DMS114 treated with DMSO at 0.1 percent for 48 hours (cell line): ENCODE results near the gene SKI.

Experiments
- DNase-seq: peaks from one replicate; lab custom pipeline; 2025; ENCODE audit not compliant: unreplicated experiment; lab: John Stamatoyannopoulos, UW

SKI gene

DNA sequence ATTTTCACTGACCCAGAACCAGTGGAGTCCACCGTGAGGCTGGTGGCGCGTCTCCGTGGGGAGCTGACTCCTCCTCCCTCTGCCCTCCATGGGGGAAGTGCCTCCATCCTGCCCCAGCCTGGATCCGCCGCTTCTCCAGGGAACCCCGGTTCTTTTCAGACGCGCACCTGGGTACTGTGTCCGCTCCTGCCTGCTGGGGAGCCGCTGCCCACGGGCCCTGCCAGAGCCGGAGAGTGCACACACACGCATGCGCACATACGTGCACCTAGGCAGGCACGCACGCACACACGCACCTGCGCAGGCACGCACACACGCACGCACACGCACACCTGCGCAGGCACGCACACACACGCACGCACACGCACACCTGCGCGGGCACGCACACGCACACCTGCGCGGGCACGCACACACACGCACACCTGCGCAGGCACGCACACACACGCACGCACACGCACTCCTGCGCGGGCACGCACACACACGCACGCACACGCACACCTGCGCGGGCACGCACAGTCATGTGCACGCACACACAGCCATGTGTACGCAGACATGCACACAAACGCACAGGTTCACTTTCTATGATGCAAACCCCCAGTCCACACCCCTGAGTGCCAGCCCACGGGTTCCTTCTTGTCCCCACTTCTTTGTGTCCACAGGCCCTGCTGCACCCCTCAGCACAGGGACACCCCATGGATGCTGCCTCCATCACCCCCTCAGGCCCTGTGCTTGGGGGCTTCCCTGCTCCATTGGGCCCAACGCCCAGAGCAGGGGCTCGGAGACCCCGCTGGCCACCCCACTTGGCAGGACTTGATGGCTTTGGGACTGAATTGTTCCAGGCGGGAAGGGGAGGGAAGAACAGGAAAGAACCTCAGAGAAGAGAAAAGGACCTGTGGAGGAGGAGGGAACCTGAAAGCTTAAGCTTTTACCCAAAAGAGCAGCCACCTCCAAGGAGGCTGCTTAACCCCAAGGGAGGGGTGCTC is 120.5 kb downstream of the SKI start:
- DNase-seq: no peak

DNA sequence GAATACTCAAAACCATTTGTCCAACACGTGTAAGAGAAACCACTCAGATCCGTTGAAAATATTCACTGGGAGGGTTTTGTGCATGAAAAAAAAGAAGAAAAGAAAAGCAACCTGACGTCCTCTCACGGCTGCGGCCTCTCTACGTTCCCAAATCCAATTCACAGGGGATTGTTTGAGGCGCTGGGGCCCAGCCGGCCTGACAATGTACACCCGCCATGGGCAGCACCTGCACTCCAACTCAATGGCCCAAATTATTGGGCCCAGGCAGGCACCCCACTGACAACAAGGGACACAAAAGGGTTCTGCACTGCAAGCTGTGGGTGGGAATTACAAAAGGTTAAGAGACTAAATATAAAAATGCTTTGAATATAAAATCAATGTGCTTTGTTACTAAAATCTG is 121.7 kb downstream of the SKI start:
- DNase-seq: no peak

DNA sequence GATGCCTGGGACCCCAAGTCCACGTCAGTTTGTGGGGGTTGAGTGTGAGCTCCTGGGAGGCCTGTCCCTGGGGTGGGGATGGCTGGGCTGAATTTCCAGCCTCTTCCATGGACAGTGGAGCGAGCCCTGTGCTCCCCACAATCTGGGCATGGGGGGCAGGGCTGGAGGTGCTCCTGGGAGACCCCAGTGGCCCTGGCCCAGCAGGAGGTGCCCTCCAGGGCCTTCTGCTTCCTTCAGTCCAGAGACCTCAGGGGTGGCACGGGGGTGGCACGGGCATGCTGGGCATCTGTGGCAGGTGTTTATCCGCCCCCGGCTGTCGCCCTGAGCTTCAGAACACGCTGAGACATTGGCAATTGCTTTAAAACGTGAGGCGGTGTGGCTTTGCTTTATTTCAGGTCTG is 122.4 kb downstream of the SKI start:
- no peak for DNase-seq

DNA sequence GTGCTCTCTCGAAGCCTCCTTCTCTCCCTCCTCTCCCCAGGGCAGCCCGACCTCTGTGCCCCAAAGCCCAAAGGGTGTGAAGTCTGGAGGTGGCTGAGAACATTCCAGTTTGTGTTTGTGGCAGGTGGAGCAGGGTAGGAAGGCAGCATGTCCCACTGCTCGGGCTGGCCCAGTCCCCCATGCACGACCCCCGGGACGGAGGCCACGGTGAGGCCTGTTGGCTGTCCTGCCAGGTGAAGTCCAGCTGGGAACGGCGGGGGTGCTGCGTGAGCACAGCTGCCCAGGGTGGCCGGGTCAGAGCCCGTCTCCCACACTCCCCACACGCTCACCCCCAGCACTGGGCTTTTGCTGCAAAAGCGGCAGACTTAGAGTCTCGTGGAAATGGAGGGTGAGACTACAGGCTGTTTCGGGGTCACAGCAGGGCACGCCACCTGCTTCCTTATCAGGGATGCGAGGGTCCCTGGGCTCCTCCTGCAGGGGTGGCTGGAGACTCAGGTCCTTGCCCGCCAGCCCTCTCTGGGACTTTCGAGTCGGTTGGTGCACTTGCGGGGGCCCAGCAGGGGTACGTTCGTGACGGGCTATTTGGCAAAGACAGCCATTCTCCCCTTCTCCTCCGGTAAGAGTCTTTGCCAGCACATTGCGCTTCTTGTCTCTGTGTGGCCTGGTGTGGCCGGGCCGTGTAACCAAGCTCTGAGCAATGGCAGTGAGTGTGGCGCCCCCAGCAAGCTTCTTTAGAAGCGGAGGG is 123.0 kb downstream of the SKI start:
- no peak for DNase-seq

DNA sequence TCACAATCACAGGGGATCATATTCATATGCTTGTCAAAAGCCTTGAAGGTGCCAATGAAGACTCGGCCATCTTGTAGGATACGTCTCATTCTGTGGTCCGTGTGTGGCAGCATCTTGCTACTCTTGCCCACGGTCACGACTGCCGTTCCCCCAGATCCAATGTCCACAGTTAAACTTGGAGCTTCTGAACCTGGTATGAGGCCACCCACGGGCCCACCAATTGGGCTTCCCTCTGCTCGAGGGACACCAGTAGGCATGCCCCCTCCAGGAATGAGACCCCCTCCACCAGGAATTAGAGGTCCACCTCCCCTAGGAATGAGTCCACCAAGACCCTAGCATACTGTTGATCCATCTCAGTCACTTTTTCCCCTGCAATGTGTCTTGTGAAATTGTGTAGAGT is 123.6 kb downstream of the SKI start:
- DNase-seq: no peak

DNA sequence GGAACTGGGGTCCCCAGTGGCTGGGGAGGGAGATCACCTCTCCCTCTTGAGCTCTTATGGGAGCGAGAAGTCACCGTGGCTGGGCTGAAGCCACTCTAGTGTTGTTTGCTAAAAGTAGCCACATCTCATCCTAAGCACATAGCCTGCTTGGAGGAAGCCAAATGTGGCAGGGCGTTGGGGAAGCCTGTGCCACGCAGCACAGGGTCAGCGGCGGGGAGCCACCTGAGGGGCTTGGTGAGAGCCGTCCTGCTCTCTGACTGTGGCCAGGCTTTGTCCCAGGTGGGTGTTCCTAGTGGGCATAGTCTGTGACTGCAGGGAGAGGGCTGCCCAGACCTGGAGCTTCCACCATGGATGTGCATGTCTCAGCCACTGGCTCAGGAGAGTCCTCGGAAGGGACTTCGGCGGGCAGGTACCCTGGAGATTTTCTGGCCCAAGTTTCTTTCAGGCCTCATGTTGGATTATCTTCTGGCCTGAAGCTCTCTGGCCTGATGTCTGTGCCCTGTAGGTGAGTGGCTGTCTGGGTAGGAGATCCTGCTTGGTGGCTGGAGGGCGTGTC is 124.3 kb downstream of the SKI start:
- no peak for DNase-seq

DNA sequence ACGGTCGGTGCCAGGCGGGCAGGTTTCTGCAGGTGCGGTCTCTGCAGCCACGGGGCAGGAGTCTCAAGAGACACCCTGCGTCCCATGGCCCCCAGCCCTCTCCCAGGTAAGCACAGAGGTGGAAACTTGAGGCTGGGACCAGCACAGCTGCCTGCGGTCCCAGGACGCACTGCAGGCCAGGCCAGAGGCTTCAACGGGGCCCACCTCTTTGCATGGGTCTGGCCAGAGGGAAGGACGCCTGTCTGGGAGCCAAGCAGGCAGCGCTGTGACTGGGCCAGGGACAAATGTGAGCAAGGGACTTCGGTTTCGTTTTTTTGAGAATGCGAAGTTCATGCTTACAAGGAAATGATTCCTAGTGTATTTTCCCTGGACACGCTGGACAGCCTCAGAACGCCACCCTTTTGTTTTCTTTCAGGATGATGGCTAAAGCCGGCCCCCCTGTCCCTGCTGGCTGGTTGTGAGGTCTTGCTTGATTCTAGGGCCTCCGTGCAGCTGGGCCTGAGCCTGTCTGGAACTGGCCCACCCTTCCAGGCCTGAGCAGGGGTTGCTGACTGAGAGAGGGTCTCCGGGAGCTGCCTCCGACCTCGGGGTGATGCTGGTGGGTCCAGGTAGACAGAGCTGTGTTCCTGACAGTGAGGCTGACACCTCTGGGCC is 124.9 kb downstream of the SKI start:
- no peak for DNase-seq

DNA sequence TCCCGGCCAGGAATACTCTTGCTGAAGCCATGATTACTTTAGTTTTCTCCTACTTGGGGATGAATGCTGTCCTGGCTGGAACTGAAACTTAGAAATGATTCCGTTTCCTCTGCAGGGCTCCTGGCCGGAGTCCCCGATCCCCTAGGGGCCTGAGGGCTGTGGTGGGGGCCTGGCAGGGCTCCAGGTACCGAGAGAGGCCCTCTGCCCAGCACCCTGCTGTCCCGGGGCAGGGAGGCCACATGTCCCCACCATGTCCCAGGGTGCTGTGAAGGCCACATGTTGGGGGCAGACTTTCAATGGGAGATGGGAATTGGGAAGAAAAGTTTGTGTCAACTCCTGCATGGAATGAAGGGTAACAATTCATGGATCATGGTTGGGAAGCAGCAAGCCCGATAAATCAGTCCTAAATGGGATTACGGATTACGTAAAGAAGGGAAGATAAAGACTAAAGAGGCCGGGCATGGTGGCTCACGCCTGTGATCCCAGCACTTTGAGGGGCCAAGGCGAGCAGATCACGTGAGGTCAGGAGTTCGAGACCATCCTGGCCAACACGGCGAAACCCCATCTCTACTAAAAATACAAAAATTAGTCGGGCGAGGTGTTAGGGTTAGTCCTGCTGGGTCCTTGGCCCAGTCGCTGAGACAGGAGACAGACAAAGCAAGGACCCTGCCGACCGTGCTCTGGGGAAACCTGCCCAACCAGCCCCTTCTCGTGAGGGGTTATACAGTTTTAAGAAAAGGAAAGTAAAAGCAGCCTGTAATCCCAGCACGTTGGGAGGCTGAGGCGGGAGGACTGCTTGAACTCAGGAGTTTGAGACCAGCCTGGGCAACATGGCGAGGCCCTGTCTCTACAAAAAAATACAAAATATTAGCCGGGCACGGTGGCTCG is 125.7 kb downstream of the SKI start:
- no peak for DNase-seq

DNA sequence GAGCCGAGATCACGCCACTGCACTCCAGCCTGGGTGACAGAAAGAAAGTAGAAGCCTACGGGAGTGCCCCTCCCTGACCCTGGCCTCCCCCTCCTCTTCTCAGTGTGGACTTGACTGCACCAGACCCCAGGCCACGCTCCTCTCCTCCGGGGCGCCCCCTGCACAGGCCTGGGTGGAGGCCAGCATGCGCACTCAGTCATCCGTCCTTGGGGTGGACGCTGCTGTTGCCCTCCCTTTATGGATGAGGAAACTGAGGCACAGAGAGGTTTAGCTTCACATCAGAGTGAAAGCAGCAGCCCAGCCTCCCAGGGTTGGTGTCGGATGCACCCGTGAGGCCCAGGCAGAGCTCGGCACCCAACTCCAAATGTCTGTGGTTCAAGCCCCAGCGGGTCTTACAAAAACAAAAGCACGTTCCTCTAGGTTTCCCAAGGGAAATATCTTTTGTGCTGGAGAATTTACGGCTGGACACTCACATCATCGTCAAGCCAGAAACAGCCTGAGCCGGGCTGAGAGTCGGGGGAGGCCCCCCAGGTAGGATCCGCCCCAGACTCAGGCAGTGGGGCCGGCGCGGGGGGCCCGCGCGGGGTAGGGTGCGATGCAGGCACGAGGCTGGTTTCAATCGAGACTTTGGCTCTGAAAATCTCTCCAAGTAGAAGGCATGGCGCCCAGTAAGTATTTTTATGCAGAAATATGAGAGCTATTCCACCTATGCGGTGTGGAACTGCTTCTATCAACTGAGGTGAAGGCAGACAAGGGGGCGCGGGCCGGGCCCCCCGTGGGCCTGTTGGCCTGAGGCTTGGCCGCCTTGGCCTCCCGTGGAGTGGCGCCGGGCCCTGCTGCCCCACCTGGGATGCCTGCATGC is 126.6 kb downstream of the SKI start:
- DNase-seq: no peak

DNA sequence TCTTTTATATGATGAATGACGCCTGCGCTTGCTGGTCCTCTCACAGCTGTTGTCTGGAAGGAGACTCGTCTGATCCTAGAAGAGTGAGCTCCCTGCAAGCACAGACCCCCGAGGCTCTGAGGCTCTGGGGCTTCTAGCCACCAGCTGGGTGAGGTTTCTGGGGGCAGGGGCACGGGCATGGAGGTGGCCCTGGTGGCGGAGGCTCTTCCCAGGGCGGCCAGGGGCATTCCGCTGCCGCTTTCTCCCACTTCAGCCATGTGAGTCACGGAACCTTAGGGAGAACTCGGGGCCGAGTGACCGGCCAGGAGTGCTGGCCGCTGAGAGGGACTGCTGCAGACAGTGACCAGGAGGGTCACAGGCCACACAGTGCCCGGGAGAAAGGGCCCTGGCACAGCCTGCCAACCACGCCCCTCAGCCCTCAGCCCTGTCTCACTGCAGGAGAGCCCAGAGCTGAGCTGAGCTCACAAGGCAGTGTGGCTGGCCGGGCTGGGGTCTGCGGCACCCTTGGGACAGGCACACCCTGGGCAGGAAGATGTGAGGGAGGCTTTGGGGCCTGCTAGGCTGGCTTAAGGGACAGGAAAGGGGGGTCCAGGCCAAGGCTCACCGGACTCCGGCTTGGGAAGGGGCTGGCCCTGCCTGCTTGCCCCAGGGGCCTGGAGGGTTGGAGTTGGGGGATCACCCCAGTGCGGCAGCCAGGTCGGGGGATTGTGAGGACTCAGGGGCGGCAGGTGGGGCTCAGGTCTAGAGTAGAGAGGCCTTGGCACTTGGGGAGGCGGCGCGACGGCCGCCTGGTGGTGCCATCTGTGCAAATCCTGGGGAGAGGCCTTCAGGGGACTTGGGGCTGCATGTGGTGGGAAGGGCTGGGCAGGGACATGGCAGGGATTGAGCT is 127.5 kb downstream of the SKI start:
- no peak for DNase-seq

DNA sequence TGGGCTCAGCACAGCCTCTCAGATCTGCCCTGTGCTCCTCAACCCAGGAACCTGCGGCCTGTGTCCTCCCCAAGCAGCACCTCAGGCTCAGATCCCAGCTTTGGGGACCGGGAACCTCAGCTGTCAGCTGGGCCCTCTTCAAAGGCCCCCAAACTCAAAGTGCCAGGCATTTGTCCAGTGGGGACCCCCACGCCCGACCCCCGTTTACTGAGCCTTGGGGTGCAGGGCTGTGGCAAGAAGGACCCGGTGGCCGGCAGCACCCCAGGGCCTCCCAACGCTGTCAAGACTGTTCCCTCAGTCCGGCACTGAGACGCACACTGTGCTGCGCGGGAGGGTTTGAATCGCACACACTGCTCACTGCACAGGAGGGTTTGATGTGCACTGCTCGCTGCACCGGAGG is 128.3 kb downstream of the SKI start:
- DNase-seq: no peak

DNA sequence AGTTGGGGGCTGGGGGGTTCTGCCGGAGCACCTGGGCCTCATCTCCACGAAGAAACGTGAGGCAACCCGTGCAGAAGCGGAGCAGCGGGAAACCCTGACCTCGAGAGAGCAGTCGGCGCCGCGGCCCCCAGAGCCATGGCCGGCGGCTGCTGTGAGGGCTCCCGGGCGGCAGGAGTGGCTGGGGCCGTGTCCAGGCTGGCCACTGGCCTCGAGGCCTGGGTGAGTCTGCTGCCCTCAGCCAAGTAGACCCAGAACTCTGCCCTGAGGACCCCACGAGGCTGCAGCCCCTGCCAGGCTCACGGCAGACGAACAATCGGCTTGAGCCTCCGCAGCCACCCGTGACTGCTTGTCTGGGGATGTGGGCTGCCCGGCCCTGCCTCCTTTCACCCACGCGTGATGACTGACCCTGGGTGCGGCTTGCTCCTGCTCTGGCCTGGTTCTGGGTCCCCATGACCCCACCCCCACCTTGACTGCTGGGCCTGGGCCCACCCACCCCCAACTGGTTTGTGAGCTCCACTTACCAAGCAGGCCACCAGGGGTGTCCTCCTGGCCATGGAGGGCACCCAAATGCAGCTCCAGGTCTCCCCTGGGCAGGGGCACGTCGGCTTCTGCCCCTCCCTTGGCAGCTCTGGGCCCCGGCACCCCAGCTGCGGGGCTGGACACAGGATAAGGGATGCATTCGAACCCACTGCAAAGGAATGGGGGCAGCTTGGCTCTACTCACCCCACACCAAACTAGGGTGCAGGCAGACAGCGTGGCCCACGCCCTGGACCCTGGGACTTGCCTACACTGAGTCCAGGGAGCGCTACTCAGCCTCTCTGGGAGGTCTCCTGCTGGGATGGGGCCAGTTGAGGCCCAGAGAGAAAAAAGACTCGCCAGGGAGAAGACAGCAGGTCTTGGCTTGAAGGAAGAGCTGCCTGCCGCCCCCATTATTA is 129.1 kb downstream of the SKI start:
- DNase-seq: no peak

DNA sequence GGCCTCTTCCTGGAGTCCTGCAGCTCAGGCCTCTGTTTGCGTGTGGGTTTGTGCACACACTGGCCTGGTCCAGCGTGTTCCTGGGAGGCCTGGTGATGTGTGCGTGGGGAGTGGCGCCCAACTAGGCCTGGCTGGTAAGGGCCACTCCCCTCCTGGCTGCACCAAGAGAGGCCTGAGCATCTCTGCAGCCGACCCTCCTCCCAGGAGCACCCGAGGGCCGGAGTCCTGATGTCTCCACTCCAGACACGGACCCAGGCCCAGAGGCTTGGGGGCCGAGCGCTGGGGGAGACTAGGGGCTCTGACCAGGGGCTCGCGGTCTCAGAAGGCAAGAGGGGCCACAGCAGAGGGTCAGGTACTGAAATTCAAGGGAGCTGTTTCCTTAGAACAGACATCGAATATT is 130.0 kb downstream of the SKI start:
- DNase-seq: no peak

DNA sequence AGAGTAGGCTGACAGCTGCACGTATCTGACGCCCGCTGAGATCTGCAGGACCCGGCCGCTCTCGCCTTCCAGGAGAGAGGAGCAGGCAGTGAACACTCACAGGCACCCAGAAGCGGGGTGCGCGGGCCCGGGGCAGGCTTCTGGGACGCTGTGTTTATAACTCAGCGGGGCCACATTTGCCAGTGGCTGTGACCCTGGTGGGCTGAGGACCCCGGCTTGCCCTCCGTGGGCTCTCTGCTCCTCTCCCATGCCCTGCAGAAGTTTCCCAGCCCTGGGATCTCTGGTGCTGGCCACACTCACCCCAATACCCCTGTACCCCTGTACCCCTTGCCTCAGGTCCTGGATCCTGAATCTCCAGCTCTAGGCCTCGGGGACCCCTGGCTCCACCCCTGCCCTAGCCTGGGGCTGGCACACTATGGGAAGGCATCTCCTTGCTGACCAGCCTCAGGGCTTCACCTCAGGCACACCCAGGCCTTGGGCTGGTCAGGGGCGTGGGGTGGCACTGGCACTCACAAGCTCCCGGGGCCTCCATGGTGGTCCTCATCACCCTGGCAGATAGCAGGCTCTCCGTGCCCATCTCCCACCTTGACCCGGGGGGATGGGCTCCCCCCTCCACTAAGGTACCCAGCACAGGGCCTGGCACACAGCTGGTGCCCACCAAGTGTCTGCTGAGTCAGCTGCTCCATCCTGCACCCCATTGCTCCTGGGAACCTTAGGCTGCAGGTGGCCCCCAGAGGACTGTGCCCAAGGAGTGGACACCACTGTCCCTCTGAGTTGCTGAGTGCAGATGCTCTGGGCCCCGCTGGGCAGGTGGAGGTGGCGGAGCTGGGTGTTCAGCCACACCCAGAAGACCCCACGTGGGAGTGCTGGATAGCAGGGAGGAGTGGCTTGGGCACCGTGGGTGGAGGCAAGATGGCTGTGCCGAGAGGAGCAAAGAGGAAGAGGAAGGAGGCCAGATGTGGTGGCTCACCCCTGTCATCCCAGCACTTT is 130.8 kb downstream of the SKI start:
- no peak for DNase-seq
